LNCaP clone FGC (cell line): Measurements from ENCODE around the gene ZBTB14.

ENCODE experiments used
- DNase-seq: peaks from one replicate; pipeline ENCODE4 v3.0.0-alpha.2; 2011; ENCODE audit warnings: low read depth
- H3K4me3 ChIP-seq: 2 replicates; pipeline ENCODE4 v1.5.1; 2011; ENCODE audit warnings: mild to moderate bottlenecking, low read depth, low read length, control low read depth
- TF ChIP-seq, protein P1 (sequence below): IDR thresholded peaks from 2 replicates; pipeline ENCODE4 v1.5.1; 2012; ENCODE audit warnings: mild to moderate bottlenecking; ENCODE audit not compliant: control insufficient read depth, insufficient read depth; ENCODE audit errors: extremely low read depth

ZBTB14 gene, protein sequence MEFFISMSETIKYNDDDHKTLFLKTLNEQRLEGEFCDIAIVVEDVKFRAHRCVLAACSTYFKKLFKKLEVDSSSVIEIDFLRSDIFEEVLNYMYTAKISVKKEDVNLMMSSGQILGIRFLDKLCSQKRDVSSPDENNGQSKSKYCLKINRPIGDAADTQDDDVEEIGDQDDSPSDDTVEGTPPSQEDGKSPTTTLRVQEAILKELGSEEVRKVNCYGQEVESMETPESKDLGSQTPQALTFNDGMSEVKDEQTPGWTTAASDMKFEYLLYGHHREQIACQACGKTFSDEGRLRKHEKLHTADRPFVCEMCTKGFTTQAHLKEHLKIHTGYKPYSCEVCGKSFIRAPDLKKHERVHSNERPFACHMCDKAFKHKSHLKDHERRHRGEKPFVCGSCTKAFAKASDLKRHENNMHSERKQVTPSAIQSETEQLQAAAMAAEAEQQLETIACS

DNA sequence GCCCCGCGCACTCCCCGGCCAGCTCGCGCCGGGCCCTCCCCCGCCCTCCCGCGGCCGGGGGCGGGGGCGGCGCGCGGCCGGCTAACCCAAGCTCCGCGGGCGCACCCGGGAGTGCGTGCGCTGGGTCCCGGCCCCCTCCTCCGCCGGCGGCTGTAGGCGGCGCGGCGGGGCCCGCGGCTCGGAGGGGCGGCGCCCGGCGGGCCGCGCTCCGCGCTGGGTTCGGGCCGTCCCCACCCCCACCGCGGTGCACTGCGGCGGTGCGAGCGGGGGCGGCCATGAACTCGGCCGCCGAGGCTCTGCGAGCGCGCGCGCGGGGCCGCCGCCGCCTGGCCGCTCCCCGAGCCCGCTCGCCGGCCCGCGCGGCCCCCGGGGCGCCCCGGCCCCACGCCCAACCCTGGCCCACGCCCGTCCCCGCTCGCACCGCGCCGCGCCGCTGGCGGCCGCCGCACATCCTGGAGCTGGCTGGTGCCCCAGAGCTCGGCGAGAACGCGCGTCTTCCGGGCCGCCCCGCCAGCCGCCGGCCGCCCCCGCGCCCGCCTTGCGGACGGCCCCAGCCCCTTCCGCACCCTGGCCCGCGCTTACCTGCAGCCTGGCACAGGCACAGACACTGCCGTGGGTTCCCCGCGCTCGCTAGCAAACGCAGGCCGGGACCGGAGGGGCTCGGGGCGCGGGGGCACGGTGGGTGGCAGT, at the start of gene ZBTB14:
Gene ZBTB14, minus strand, starts transcription at position 496 of the 690 bp plus-strand sequence. CDS start 2,480 bp downstream, outside the sequence.
- no peak for DNase-seq
- TF ChIP-seq, protein P1, sequence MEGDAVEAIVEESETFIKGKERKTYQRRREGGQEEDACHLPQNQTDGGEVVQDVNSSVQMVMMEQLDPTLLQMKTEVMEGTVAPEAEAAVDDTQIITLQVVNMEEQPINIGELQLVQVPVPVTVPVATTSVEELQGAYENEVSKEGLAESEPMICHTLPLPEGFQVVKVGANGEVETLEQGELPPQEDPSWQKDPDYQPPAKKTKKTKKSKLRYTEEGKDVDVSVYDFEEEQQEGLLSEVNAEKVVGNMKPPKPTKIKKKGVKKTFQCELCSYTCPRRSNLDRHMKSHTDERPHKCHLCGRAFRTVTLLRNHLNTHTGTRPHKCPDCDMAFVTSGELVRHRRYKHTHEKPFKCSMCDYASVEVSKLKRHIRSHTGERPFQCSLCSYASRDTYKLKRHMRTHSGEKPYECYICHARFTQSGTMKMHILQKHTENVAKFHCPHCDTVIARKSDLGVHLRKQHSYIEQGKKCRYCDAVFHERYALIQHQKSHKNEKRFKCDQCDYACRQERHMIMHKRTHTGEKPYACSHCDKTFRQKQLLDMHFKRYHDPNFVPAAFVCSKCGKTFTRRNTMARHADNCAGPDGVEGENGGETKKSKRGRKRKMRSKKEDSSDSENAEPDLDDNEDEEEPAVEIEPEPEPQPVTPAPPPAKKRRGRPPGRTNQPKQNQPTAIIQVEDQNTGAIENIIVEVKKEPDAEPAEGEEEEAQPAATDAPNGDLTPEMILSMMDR, result no peak
- H3K4me3 ChIP-seq, result peak within 1 kb of the TSS; percentile 74

DNA sequence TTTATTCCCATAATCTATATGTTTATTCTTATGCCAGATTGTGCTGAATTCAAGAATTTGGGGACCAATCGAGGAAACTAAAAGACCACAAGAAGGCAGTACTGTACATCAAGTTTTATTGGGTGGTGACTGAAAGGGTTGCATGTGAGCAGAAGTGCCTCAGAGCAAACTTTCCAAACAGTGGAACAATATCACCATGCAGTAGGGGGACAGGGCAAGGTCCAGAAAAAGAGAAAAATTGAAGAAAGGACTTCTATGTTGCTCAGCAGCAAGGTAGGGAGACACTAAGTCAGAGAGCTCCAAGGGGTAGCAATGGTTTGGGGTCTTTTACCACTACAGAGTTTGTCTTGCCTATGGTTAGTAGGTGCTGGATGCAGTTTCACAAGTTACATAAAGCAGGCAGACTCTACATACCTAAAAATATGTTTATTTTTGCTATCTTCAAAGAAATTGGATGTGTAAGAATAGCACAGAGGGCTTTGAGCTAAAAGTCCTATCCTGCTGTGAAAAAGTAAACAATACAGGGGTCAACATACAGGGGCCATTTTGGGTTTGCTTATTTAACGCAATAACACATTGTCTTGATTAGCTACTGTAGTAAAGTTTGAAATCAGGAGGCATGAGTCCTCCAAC, 43.8 kb upstream of the ZBTB14 start:
- TF ChIP-seq, protein P1, result no peak
- no peak for DNase-seq

DNA sequence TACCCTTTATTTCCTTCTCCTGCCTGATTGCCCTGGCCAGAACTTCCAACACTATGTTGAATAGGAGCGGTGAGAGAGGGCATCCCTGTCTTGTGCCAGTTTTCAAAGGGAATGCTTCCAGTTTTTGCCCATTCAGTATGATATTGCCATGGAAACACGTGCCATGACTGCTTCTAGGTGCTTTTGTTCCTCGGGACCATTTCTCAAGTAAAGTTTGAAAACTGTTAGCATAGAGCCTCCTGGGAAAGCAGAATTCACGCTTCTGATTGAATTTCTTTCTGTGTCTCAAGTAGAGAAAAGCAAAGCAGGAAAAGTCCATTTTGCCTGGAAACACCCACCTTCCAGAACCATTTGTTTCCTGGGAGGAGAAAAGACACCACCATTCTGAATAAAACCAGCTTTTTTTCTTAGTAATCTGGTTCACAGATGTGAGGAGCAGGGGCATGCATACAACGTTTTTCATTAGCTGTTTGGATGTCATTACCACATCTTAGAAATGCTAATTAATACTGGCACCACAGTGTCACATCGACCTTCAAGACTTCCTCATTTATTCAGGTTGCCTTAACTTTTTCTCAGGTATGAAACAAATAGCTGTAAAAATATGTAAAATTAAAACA, 39.0 kb upstream of the ZBTB14 start:
- DNase-seq, result no peak
- TF ChIP-seq, protein P1, result no peak
- no peak overlapping the region for H3K4me3 ChIP-seq

More for the DNA sequence above, 43.8 kb upstream of the ZBTB14 start:
- H3K4me3 ChIP-seq, result no peak overlapping the region

- no peak overlapping the region for H3K4me3 ChIP-seq
These were observed 22.7 kb upstream of the ZBTB14 start for GRCh38 chr18:5318061-5318700.

DNA sequence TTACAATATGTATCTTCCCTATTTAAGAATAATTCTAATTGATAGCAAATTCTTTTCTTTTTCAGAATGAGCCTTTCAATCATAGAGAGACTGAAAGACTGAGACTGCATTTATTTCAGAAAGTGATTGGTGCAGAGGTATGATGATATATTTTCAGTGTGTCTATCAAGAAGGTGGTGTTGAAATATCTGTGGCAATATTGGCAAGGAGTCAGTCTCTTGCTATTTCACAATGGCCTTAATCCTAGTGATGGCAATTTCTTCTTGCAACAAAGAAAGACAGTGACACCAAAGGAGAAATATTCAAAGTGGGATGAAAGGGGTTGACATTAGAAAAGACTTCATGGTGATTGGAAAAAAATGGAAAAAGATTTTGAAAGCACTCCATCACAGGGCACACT, 21.7 kb upstream of the ZBTB14 start:
- DNase-seq, result no peak
- no peak overlapping the region for H3K4me3 ChIP-seq
- TF ChIP-seq, protein P1, result no peak

More at GRCh38 chr18:5318061-5318700, 22.7 kb upstream of the ZBTB14 start:
- no peak for DNase-seq
- TF ChIP-seq, protein P1, result no peak

- DNase-seq, result no peak
- H3K4me3 ChIP-seq, result no peak overlapping the region
- TF ChIP-seq, protein P1, result no peak
These were observed 20.3 kb upstream of the ZBTB14 start for GRCh38 chr18:5315838-5316237.
